HEK293T (cell line): Measurements from ENCODE around the gene MAPT.

Experiments
- ARNT ChIP-seq: fragments of 450-650 bp; IDR thresholded peaks from 2 replicates; pipeline ENCODE4 v1.6.1; 2017; ENCODE audit warnings: mild to moderate bottlenecking
- BHLHE40 ChIP-seq: fragments of 450-650 bp; IDR thresholded peaks from 2 replicates; pipeline ENCODE4 v1.6.1; 2016; ENCODE audit warnings: mild to moderate bottlenecking, moderate library complexity, borderline replicate concordance
- ELF4 ChIP-seq: fragments of 450-650 bp; IDR thresholded peaks from 2 replicates; pipeline ENCODE4 v1.6.1; 2017; ENCODE audit warnings: antibody characterized with exemption
- FOXA1 ChIP-seq: fragments of 450-650 bp; IDR thresholded peaks from 2 replicates; pipeline ENCODE4 v1.6.1; 2016; ENCODE audit warnings: mild to moderate bottlenecking
- HDGF ChIP-seq: fragments of 450-650 bp; IDR thresholded peaks from 2 replicates; pipeline ENCODE4 v1.6.1; 2017; ENCODE audit warnings: antibody characterized with exemption, borderline replicate concordance
- LEF1 ChIP-seq: fragments of 450-650 bp; IDR thresholded peaks from 2 replicates; pipeline ENCODE4 v1.6.1; 2017; ENCODE audit warnings: mild to moderate bottlenecking, borderline replicate concordance
- NFRKB ChIP-seq: fragments of 450-650 bp; IDR thresholded peaks from 2 replicates; pipeline ENCODE4 v1.6.1; 2016; ENCODE audit warnings: mild to moderate bottlenecking, moderate library complexity
- SP1 ChIP-seq: fragments of 450-650 bp; IDR thresholded peaks from 2 replicates; pipeline ENCODE4 v1.6.1; 2017
- SUZ12 ChIP-seq: fragments of 450-650 bp; IDR thresholded peaks from 2 replicates; pipeline ENCODE4 v1.6.1; 2016; ENCODE audit warnings: mild to moderate bottlenecking
- TARDBP ChIP-seq: fragments of 450-650 bp; IDR thresholded peaks from 2 replicates; pipeline ENCODE4 v1.6.1; 2016
- ZNF384 ChIP-seq: fragments of 450-650 bp; IDR thresholded peaks from 2 replicates; pipeline ENCODE4 v1.6.1; 2016

DNA sequence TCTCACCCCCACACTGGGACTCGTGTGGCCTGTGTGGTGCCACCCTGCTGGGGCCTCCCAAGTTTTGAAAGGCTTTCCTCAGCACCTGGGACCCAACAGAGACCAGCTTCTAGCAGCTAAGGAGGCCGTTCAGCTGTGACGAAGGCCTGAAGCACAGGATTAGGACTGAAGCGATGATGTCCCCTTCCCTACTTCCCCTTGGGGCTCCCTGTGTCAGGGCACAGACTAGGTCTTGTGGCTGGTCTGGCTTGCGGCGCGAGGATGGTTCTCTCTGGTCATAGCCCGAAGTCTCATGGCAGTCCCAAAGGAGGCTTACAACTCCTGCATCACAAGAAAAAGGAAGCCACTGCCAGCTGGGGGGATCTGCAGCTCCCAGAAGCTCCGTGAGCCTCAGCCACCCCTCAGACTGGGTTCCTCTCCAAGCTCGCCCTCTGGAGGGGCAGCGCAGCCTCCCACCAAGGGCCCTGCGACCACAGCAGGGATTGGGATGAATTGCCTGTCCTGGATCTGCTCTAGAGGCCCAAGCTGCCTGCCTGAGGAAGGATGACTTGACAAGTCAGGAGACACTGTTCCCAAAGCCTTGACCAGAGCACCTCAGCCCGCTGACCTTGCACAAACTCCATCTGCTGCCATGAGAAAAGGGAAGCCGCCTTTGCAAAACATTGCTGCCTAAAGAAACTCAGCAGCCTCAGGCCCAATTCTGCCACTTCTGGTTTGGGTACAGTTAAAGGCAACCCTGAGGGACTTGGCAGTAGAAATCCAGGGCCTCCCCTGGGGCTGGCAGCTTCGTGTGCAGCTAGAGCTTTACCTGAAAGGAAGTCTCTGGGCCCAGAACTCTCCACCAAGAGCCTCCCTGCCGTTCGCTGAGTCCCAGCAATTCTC, 132.1 kb downstream of the MAPT start:
- TF ChIP-seq ELF4 (no peak), NFRKB (no peak), HDGF (no peak), TARDBP (no peak), ARNT (no peak), BHLHE40 (no peak), SUZ12 (no peak), SP1 (no peak), ZNF384 (no peak), FOXA1 (no peak), LEF1 (no peak)
